Measurements from ENCODE around the gene VEGFA. TPM values are rescaled to one million over a fixed set of nuclear protein-coding genes. Genes with fewer than 3 reads are reported as not detected.

The VEGFA gene
- total and polyA plus RNA-seq, 2 of the 8 experiments (the other 6 are each of a cell fraction or from before 2014, with no cell fraction given) = 42.2 to 58.5 TPM

- CTCF ChIA-PET (ENCODE audit: partially characterized antibody) = interaction anchor here (1.0 to 2.3 kb wide), 11 partner anchors 8 to 74 kb away, joined by 3 to 10 read pairs (median 4); partner anchors contain the start of gene VEGFA
- Histone ChIP-seq H3K4me2 (ENCODE audit: insufficient read depth in 1 of 2, low read depth in 2 of 2, low read length in 2 of 2) (no peak overlapping the region), H2BK15ac (ENCODE audit: low read length) (0 out of 2 replicates have a peak overlapping the region, but pooled peaks have one; percentile 5), H3K4me1 (replicated peaks in 1 of 4; ENCODE audit: control insufficient read depth in 3 of 4, insufficient read depth in 4 of 4, low read length in 3 of 4) (peaks cover 0 to 20% (median 4%) of the 10 kb centered on the region in 4 experiments; a peak in 4 of 7 replicates), H2BK5ac (ENCODE audit: low read depth, low read length) (peak overlapping the region; percentile 35; the same call in 1 of the 2 replicates), H4K91ac (replicated peaks; ENCODE audit: insufficient read length, low read length) (no peak overlapping the region), H2BK20ac (ENCODE audit: low read length) (no peak overlapping the region), H3K9ac (replicated peaks in 1 of 4; ENCODE audit: extremely low read depth in 1 of 4, low read depth in 3 of 4, low read length in 3 of 4) (no peak overlapping the region), H2BK120ac (replicated peaks; ENCODE audit: low read depth, low read length) (no peak overlapping the region), H3K36me3 (ENCODE audit: control insufficient read depth in 2 of 4, insufficient read depth in 4 of 4, low read length in 3 of 4) (no peaks in the 10 kb centered on the region), H3K27me3 (replicated peaks in 1 of 4; ENCODE audit: control insufficient read depth in 3 of 4, extremely low read depth in 1 of 4, insufficient read depth in 3 of 4, low read length in 3 of 4) (no peaks in the 10 kb centered on the region), H3K4ac (replicated peaks; ENCODE audit: insufficient read length, low read depth, low read length) (no peak overlapping the region), H3K9me3 (ENCODE audit: insufficient read depth in 2 of 2, low read depth in 1 of 2, low read length in 1 of 2) (no peaks in the 10 kb centered on the region), H3K14ac (ENCODE audit: insufficient read length) (no peak overlapping the region), H3K23ac (ENCODE audit: insufficient read length) (no peak overlapping the region), H3K79me2 (ENCODE audit: control insufficient read depth in 1 of 2, insufficient read depth in 2 of 2, low read length in 2 of 2) (no peaks in the 10 kb centered on the region), H4K8ac (ENCODE audit: extremely low read depth, insufficient read depth, low read length) (no peak overlapping the region; the same call in 1 of the 2 replicates), H3K27ac (ENCODE audit: low read depth, low read length) (no peak overlapping the region), H3K56ac (replicated peaks; ENCODE audit: insufficient read length, low read depth, low read length) (no peak overlapping the region), H4K5ac (ENCODE audit: insufficient read length, low read depth, low read length) (no peak overlapping the region), H2AFZ (ENCODE audit: low read length) (no peak overlapping the region), H2AK5ac (ENCODE audit: low read depth, low read length) (no peak overlapping the region), H3K18ac (ENCODE audit: extremely low read depth, low read length) (no peak overlapping the region), H4K20me1 (replicated peaks in 1 of 2; ENCODE audit: control insufficient read depth in 1 of 2, insufficient read depth in 2 of 2, low read length in 2 of 2) (peaks cover 0 to 3% of the 10 kb centered on the region in 2 experiments), H3K23me2 (ENCODE audit: low read depth, low read length) (peaks cover 7% of the 10 kb centered on the region; the same call in 1 of the 2 replicates), H3K4me3 (ENCODE audit: extremely low read depth in 1 of 4, insufficient read depth in 2 of 4, low read depth in 3 of 4, low read length in 4 of 4) (no peak overlapping the region), H3K79me1 (ENCODE audit: low read depth, low read length) (no peaks in the 10 kb centered on the region), H2BK12ac (ENCODE audit: low read depth, low read length) (no peak overlapping the region)
- FAIRE-seq (no peak), DNase-seq (ENCODE audit: low read depth in 1 of 2, low spot score in 2 of 2) (peak in 1 of 2 experiments; percentile 45)
- WGBS, 2 experiments (ENCODE audit: extremely low coverage in 1 of 2, insufficient coverage in 1 of 2, insufficient read length in 1 of 2, insufficient replicate concordance in 2 of 2, low coverage in 1 of 2, low lambda C conversion rate in 2 of 2, missing lambda C conversion rate in 1 of 2) = 70% methylated on average over 6 of the region's 6 CpGs; no CpG with 5 or more reads in 1 of the 2 experiments
- POLR2A ChIA-PET (ENCODE audit: partially characterized antibody) = interaction anchor here (0.6 to 2.4 kb wide), 4 partner anchors 17 to 321 kb away, joined by 3 to 8 read pairs (median 4); no protein-coding TSS in a partner anchor
- TF ChIP-seq RBBP5 (IDR thresholded peaks at IDR 0.05; ENCODE audit: borderline replicate concordance, low read depth, low read length) (no peak), YY1 (IDR thresholded peaks at IDR 0.05; ENCODE audit: low read depth, low read length) (no peak), ATF3 (IDR thresholded peaks at IDR 0.05; ENCODE audit: insufficient read depth, low read depth, low read length) (no peak), CBX5 (IDR thresholded peaks at IDR 0.05; ENCODE audit: low read depth, low read length) (no peak), SIRT6 (IDR thresholded peaks at IDR 0.05; ENCODE audit: low read length) (no peak), SUZ12 (IDR thresholded peaks at IDR 0.05; ENCODE audit: low read length) (no peak)
Measured at GRCh38 chr6:43740321-43740960, 29.6 kb upstream of the VEGFA start.
